B cell (primary cell): ENCODE data around the gene TMBIM1.

Experiments used
- EZH2 ChIP-seq: IDR thresholded peaks from 2 replicates; pipeline ENCODE4 v1.6.1; 2012; ENCODE audit warnings: borderline replicate concordance, low read depth, mild to moderate bottlenecking, moderate library complexity, low read length; ENCODE audit not compliant: insufficient read depth, poor library complexity, severe bottlenecking
- TF ChIP-seq, protein P1 (sequence below): fragments of 200-600 bp; IDR thresholded peaks from one replicate; pipeline ENCODE4 v1.8.0; 2022; ENCODE audit warnings: antibody characterized with exemption, mild to moderate bottlenecking

- TF ChIP-seq, protein P1, sequence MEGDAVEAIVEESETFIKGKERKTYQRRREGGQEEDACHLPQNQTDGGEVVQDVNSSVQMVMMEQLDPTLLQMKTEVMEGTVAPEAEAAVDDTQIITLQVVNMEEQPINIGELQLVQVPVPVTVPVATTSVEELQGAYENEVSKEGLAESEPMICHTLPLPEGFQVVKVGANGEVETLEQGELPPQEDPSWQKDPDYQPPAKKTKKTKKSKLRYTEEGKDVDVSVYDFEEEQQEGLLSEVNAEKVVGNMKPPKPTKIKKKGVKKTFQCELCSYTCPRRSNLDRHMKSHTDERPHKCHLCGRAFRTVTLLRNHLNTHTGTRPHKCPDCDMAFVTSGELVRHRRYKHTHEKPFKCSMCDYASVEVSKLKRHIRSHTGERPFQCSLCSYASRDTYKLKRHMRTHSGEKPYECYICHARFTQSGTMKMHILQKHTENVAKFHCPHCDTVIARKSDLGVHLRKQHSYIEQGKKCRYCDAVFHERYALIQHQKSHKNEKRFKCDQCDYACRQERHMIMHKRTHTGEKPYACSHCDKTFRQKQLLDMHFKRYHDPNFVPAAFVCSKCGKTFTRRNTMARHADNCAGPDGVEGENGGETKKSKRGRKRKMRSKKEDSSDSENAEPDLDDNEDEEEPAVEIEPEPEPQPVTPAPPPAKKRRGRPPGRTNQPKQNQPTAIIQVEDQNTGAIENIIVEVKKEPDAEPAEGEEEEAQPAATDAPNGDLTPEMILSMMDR = no peak
- TF ChIP-seq EZH2 = no peak
Measured at GRCh38 chr2:218281449-218281848, 10.9 kb downstream of the TMBIM1 start.
